ENCODE data around the gene HMGXB4. TPM values are rescaled to one million over a fixed set of nuclear protein-coding genes. Genes with fewer than 3 reads are reported as not detected.

Gene HMGXB4, protein sequence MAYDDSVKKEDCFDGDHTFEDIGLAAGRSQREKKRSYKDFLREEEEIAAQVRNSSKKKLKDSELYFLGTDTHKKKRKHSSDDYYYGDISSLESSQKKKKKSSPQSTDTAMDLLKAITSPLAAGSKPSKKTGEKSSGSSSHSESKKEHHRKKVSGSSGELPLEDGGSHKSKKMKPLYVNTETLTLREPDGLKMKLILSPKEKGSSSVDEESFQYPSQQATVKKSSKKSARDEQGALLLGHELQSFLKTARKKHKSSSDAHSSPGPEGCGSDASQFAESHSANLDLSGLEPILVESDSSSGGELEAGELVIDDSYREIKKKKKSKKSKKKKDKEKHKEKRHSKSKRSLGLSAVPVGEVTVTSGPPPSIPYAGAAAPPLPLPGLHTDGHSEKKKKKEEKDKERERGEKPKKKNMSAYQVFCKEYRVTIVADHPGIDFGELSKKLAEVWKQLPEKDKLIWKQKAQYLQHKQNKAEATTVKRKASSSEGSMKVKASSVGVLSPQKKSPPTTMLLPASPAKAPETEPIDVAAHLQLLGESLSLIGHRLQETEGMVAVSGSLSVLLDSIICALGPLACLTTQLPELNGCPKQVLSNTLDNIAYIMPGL
- total RNA-seq (10 to 100 TPM in 7 of 9 donors, 1 to 10 TPM in 2; 5.4 to 26.1 (median 19.9) TPM), polyA plus RNA-seq (10 to 100 TPM in 1 of 3 donors, 1 to 10 TPM in 2; 5.5 to 19.7 (median 9.0) TPM)
- long read RNA-seq, donor 1, transcript HMGXB4-203 (4 exons, 1,257 nt) = major isoform, 5 of 24 reads
- long read RNA-seq, donor 1, partial matches to known transcripts = 18 of 24 reads
- long read RNA-seq, donor 1, other reads (novel, unspliced or antisense) = 0 of 24 reads
- long read RNA-seq, donor 2, partial matches to known transcripts = 7 of 14 reads
- long read RNA-seq, donor 2, other reads (novel, unspliced or antisense) = 0 of 14 reads
- long read RNA-seq, donor 3, partial matches to known transcripts = 22 of 24 reads
- long read RNA-seq, donor 3, other reads (novel, unspliced or antisense) = 0 of 24 reads
- long read RNA-seq, donor 4, transcript HMGXB4-203 (4 exons, 1,257 nt) = major isoform, 6 of 17 reads
- long read RNA-seq, donor 4, partial matches to known transcripts = 7 of 17 reads
- long read RNA-seq, donor 4, other reads (novel, unspliced or antisense) = 2 of 17 reads
- long read RNA-seq, donor 5, full-length matches to known transcripts = 9 of 27 reads
- long read RNA-seq, donor 5, partial matches to known transcripts = 8 of 27 reads
- long read RNA-seq, donor 5, other reads (novel, unspliced or antisense) = 10 of 27 reads
- long read RNA-seq, donor 6, partial matches to known transcripts = 2 of 4 reads
- long read RNA-seq, donor 6, other reads (novel, unspliced or antisense) = 1 of 4 reads
- long read RNA-seq, donor 7, partial matches to known transcripts = 0 of 1 reads
- long read RNA-seq, donor 7, other reads (novel, unspliced or antisense) = 0 of 1 reads
- long read RNA-seq, donor 8, partial matches to known transcripts = 24 of 30 reads
- long read RNA-seq, donor 8, other reads (novel, unspliced or antisense) = 0 of 30 reads
- long read RNA-seq, donor 9, partial matches to known transcripts = 0 of 4 reads
- long read RNA-seq, donor 9, other reads (novel, unspliced or antisense) = 0 of 4 reads
- long read RNA-seq, donor 10, partial matches to known transcripts = 0 of 1 reads
- long read RNA-seq, donor 10, other reads (novel, unspliced or antisense) = 0 of 1 reads

DNA sequence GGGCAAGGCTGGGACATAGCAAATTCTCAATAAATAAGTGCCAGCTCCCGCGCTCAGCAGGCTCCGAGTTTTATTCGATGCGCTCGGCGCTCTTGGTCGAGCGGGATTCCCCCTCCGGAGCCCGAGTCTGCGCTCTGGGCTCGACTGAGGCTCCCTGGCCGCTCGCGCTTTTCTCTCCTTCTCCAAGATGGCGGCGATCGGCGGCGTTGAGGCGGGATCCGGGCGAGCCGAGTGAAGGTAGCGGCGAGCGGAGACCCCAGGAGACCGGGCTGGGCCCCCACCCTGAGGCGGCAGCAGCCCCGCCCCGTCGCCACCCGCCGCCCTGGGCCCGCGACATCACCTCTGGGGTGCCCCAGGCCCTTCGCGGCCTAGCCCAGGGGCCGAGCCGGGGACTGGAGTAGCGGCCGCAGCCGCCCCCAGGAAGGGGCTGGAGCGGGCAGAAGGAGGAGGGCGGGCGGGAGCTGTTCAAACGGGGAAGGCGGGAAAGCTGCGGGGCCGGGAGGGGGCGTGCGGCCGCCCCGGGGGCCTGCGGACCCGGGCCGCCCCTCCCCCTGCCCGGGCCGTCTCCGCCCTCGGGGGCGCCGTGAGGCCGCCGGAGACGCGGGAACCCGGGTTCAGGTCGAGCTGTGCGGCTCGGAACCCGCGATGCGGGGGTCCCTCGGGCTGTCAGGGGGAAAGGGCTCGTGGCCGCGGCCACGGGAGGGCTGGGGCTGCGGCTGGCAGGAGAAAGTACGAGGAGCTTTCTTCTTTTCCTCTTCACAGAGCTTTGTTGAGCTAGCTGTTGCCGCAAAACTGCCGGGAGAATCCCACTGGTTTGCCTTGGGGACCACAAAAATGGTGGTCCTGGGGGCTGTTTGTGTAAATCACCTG is at the start of gene HMGXB4:
HMGXB4 (plus strand) TSS at position 173 of the 870 bp plus-strand sequence. CDS start 4,898 bp downstream, outside the sequence.
- intact Hi-C loops (cut with DNase I) = no loop called here
- 0% methylated on average over 17 to 84 of the region's 84 CpGs for WGBS, 4 donors
- TF ChIP-seq, protein P1, sequence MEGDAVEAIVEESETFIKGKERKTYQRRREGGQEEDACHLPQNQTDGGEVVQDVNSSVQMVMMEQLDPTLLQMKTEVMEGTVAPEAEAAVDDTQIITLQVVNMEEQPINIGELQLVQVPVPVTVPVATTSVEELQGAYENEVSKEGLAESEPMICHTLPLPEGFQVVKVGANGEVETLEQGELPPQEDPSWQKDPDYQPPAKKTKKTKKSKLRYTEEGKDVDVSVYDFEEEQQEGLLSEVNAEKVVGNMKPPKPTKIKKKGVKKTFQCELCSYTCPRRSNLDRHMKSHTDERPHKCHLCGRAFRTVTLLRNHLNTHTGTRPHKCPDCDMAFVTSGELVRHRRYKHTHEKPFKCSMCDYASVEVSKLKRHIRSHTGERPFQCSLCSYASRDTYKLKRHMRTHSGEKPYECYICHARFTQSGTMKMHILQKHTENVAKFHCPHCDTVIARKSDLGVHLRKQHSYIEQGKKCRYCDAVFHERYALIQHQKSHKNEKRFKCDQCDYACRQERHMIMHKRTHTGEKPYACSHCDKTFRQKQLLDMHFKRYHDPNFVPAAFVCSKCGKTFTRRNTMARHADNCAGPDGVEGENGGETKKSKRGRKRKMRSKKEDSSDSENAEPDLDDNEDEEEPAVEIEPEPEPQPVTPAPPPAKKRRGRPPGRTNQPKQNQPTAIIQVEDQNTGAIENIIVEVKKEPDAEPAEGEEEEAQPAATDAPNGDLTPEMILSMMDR (IDR thresholded peaks at IDR 0.05) = no peak
- no peak for TF ChIP-seq POLR2A (IDR thresholded peaks at IDR 0.05)

GRCh38 chr22:35208003-35208402 is 49.3 kb upstream of the HMGXB4 start:
- Histone ChIP-seq H3K27me3 (peaks cover 11% of the 10 kb centered on the region), H3K4me3 (no peak overlapping the region), H3K27ac (no peak overlapping the region), H3K4me1 (replicated peaks in 1 of 2) (no peaks in the 10 kb centered on the region), H3K9me3 (replicated peaks in 1 of 3) (no peaks in the 10 kb centered on the region), H3K36me3 (replicated peaks in 1 of 2) (no peaks in the 10 kb centered on the region)
- no peak for TF ChIP-seq POLR2A (IDR thresholded peaks at IDR 0.05)
- TF ChIP-seq, protein P1 (IDR thresholded peaks at IDR 0.05) = no peak
- intact Hi-C loops (cut with DNase I) = no loop called here
- 56 to 70% (median 67%) methylated on average over 2 to 4 of the region's 4 CpGs for WGBS, 4 donors
- no peak for DNase-seq

More for the DNA sequence above, at the start of gene HMGXB4:
- Histone ChIP-seq H3K9me3 (replicated peaks in 1 of 3) (no peaks in the 10 kb centered on the region), H3K4me3 (peak within 1 kb of the TSS; percentile 58 to 91 (median 84)), H3K4me1 (replicated peaks in 1 of 2) (peaks cover 0 to 12% of the 10 kb centered on the region in 2 donors), H3K27me3 (no peaks in the 10 kb centered on the region), H3K36me3 (replicated peaks in 1 of 2) (peaks cover 0 to 2% of the 10 kb centered on the region in 2 donors), H3K27ac (peak within 1 kb of the TSS in 4 of 5 donors; percentile 85 to 95 (median 92))
- peak; percentile 85 to 90 (median 87) for DNase-seq

DNA sequence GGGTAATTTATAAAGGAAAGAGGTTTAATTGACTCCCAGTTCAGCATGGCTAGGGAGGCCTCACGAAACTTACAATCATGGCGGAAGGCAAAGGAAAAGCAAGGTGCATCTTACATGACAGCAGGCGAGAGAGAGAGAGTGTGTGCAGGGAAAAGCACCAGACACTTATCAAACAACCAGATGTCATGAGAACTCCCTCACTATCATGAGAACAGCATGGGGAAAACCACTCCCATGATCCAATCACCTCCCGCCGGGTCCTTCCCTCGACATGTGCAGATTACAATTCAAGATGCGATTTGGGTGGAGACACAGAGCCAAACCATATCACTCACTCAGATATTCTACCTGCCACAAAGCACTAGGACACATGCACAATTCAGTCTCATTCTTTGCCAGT is 48.1 kb upstream of the HMGXB4 start:
- no peaks in the 10 kb centered on the region for H3K9me3 ChIP-seq (replicated peaks in 1 of 3)
- DNase-seq = no peak
- H3K4me3 ChIP-seq = no peak overlapping the region
- WGBS, 4 donors = 81 to 87% (median 84%) methylated on average over 7 of the region's 7 CpGs
- H3K27me3 ChIP-seq = peaks cover 11% of the 10 kb centered on the region
- H3K27ac ChIP-seq = no peak overlapping the region
- no peaks in the 10 kb centered on the region for H3K36me3 ChIP-seq (replicated peaks in 1 of 2)
- intact Hi-C loops (cut with DNase I) = no loop called here
- no peak for TF ChIP-seq POLR2A (IDR thresholded peaks at IDR 0.05)
- TF ChIP-seq, protein P1 (IDR thresholded peaks at IDR 0.05) = no peak
- H3K4me1 ChIP-seq (replicated peaks in 1 of 2) = no peaks in the 10 kb centered on the region
